Cerebellar cortex (tissue), 1 donor: ENCODE data around the gene SKIDA1.

Experiments used
- DNase-seq: peaks from one replicate; pipeline ENCODE4 v3.0.0-alpha.2; 2015; ENCODE audit warnings: low spot score

Gene SKIDA1

DNA sequence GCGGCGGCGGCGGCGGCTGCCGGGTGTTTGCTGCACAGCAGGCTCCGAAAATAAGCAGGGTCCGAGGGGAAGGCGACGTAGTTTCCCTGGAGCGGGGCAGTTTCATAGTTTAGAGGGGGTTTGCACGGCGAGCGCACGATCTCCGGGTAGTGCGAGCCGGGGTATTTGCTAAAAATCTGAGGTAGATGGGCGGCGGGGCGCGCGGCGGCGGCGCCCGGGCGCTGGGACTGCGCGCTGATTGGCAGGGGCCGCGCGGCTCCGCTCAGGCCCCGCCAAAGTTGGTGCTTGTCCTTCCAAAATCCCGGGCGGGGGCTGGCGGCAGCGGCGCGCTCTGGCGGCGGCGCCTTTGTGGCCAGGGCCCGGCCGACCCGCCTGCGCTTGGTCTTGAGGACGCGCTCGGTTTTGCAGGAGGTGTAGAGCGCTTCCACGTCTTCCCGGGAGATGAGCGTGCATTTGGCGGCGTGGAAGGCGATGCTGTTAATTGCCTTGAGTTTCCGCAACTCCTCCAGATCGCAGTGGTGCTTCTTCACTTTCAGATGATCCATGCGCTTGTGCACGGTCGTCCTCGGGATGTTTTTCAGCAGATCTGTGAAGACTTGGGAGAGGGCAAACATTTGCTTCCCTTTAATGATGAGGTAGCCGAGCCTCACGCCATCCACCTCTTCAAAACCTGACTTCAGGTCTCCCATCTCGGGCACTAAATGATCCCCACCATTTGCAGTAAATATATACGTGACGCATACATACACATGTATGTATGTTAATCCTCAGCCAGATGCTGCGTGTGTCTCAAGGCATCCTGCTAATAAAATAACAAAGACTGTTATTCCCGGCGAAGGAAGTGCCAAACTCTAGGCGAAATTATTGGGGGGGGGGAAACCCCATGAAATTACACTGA lies 8.1 kb downstream of the SKIDA1 start:
- DNase-seq, result peak; percentile 72

DNA sequence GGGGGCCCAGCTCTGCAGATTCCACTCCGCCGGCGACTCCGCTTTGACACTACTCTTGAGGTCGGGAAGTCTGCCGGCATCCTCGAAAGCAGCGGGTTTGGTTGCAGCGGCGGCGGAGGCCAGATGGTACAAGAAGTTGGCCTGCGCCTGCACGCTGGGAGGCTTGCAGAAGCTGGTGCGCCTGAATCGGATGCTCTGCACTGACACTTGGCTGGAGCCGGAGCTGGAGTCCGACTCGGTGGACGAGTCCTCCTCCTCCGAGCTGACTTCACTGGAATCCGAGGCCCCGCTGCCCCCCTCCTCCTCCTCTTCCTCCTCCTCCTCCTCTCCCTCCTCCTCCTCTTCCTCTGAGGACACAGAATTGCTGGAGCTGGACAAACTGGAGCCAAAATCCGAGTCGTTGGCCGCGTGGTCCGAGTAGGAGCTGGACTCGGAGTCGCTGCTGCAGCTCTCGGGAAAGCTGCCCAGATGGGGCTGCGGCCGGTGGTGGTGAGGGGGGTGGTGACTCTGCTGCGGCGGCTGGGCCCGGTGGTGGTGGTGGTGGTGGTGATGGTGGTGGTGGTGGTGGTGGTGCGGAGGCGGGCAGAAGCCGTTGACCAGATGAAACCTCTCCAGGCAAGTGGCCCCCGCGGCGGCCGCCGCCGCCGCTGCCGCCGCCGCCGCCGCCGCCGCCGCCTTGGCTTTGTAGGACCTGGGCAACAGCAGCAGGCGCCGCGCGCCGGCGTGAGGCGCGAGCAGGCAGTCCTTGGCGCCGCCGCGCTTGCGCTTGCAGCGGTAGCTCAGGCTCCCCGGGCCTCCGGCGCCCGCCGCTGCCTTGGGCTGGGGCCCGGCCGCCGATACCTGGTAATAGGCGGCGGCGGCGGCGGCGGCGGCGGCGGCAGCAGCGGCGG lies 9.0 kb downstream of the SKIDA1 start:
- peak; percentile 72 for DNase-seq

DNA sequence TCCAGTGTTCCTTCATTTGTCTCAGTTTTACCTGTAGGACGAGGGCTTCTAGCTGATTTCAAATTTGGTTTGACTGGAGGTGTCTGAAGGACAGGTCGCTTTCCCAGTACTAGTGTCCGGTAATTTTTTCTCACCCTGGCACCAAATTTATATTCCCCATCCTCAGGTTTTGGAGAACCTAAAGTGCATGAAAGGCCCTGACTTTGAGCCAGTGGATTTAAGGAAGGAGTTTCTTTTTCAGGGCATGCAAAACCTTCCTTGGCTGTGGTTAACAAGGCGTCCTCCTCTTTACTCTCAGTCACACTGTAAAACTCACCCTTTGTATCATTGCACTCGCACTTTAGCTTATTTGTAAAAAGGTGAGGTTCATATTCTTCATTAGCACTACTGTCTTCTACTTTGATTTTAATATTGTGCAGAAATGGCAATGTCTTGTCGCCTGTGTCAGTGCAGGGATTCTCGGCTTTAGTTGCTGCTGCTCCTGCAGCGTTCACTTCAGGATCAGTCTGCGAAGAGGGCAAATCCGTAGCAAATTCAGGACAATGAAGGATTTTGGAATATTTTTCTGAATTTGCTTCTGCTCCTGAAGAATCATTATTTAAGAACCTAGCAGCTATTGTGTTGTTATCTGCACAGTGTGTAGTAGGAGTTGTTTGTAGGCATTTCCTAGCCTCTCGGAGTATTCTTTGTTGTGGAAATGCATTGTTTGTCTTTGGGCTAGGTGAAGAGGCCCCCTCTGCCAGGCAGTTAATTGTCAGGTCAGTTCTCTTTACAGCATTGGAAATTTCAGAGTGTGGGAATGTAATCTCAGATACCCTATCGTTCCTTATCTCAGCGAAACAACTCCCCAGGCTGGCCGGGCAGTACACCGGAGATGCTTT lies 9.9 kb downstream of the SKIDA1 start:
- no peak for DNase-seq

DNA sequence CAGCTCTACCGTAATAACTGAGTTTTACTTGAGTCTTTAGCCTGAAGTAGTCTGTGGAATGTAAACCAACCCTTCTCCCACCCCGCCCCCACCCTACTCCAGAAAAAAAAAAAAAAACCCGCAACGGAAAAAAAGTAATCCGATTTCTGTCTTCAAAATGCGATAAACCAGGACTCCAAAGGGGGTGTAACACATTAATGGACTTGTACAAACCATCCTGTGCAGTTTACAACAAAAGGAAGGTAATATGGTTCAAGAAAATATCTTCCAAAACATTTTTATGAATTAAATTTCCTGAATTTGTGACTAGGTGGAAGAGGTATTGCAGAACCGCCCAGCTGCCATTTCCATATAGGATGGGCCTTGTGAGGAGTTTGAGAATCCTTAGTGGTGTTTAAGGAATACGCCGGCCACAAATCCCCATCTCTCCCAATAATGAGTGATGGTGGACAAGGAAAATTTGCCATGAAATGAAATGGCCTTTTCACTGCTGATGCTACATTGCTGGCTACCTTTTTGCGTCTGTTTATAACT lies 10.6 kb downstream of the SKIDA1 start:
- no peak for DNase-seq

DNA sequence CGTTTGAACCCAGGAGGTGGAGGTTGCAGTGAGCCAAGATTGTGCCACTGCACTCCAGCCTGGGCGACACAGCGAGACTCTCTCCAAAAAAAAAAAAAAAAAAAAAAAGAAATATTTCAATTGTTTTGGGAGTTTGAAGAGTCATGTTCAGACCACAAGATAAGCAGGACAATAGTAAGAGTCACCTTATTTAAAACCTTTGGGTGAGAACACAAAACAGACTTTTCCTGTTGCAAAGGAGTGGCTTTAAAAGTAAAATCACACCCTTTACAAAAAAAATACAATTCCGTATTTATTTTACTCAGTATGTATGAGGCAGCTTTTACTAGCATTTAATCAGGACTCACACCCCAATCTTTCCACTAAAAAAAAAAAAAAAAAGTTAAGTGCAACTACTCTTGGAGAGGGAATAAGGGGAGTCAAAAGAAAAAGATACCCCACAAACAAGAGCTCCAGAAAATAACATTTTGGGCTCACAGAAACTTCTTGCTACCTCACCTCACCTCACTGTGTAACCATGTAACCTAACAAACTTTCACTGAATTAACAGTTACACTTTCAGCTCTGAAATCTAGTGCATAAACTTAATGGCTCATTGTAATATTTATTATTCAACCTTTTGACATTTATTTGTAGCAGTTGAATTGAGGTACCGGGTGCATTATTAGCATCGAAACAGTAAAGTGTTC lies 11.2 kb downstream of the SKIDA1 start:
- DNase-seq, result no peak

DNA sequence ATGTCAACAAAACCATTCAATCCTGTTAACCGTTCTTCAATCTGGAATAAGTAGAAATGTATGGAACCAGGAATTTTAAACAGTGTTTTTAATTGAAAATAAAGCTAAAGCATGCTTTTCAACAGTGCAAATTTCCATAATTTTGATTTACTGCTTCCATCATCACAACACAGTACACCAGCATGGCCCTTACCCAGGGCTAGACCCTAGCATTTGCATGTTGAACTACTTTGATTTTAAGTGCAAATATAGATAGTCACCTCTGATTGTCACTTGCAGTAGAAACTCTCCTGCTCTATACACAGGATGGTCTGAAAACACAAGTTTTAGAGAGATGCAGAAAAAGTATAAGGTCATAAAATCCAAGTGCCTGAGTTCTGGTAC lies 12.1 kb downstream of the SKIDA1 start:
- DNase-seq, result no peak

DNA sequence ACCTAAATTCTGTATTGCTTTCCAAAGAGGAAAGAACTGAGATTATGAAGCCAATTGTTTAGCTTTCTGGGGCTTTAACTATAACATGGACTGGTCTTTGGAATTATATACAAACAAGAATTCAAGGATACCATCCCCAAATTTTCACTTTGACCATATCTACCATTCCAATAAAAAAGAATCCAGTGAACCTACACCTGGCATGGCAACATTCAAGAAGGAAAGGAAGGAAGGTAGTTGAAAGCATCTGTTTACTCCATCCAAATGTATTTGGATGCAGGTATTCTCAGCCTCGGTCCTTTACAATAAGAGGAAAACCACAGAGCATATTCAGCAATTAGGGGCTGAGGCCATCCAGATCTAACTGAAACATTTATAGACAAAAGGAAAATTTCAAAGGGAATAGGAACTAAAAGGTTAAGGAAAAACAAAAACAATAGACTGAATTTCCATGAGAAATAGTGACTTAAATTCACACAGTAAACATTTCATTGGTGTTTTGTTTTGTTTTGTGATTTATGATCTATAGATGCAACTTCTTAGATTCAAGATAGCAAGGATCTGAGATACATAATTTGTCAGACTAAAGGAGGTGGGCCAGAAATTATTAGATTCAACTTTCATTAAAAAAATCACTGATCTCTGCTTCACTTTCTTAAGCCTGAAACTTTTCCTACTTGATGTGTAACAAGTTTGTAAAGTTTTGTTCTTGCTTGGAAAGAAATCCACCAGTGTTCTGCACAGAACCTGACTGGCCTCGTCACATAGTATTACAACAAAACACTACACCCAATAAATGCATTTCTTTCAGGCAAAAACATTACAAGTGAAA lies 12.7 kb downstream of the SKIDA1 start:
- no peak for DNase-seq

DNA sequence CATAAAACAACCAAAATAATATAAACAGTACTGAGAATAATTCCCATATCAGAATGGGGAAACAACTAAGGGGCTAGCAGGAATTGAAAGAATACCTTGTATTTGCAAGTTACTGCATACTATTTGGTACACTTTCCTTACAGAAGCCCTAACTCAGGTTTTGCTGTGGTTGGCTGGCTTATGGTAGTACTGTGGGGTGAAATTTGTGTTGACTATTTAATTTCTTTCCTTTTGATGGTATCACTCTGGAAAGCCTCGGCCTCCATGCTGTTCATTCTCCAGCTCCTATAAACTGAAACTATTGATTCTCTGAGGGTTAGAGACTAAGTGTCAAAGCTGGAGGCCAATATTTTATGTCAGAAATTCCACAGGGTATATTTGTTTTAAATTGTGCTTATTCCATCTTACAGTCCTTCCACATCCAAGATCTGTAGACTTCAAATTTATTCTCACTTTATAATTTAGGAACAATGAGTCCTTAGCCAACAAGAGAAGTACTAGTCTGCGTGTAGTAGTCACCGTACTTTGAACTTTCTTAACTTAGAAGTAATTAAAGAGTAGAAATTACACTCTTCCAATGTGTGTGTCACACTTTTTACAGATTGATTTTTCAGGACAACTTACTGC lies 13.4 kb downstream of the SKIDA1 start:
- DNase-seq, result no peak

DNA sequence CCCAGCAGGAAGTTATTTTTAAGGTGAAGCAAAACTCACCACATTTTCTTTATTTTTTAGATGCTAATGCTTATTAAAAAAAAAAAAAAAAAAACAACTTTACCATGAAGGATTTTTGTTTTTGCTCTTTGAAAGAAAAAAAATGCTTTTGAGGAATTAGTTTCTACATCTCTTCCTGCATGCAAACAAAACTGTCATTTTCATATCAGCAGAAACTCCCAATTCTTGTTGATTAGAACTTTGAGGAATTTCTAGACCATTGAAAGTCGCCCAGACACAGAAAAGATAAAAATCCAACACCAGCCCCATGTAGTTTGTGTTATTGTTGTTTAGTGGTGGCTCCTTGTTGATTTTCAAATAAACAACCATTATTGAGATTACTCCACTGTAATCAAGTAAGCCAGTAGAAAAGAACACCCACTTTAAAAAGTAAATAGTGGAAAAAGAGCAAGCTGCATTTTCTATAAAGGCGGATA lies 14.3 kb downstream of the SKIDA1 start:
- no peak for DNase-seq

DNA sequence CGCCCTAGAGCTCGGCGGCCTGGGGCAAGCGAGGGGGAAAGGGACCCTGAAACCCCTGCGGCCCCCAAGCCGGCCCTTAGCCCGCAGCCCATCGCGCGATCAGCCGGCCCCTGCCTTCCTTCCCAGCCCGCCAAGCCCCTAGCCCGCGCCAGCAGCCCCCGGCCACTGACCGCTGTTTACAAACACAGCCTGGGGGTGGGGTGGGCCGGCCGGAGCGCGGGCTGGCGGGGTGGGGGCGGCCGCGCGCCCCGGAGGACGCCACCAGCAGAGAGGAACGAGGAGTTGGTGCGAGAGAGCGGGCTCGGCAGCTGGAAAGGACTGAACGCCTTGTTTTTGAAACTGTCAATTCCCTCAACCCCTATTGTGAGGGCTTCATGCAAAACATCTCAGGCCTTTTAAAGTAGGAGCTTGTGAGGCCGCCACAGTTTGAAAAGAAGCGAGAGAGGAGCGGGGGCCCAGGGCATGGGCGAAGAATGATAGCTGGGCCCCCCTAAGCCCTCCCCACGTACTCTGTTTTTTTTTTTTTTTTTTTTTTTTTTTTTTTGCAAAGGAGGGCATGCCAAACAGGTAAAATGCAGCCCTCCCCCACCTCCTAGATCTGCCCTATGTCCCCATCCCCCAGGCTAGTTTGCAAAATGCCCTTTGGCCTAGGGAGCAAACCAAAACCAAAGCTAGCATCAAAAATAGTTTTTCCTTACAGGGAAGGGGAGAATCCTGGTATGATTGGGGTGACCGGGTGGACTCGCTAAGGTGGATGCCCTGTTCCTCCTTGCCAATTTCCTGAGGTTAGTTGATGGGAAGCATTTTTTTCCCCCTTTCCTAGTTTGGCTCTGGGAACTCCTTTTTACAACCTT lies 15.0 kb downstream of the SKIDA1 start:
- peak; percentile 56 for DNase-seq

DNA sequence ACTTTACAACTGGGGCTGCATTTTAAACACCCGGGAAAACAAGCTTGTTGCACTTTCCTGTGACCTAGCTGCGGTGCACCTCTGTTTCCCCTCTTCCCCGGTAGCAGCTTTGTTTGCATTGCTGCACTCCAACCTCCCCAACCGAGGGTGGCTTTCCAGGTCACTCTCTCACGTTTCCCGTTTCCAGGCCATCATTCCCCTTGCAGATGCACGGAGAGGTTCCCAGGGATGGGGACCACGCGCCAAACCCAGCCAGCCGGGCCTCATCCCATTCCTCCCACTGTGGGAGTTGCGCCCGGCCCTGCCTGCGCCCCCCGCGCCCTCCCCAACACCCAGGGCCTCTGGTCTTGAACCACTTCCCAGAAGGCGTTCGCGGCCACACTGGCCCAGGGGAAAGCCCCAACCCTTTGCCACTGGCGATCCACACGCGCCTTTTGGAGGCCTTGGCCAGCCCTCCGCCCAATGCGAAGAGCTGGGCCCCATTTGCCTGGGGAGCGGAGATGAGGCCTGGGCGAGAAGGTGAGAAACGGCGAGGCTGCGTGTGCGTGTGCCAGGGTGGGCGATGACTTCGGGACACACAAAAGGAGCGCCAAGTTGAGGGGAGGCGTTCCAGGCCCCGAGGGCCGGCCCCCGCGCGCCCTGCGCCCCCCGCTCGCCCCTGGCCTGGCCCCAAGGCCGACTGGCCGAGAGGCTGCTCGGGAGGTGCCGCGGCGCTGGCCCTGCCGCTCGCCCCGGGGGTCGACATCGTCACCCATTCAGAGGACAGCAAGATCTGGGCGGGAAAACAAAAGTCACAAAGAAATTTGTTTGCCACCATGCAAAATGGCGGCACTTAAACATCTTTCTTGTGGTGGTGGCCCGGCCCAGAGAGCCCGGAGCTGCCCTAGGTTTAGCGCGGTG lies 15.9 kb downstream of the SKIDA1 start:
- DNase-seq, result peak; percentile 60

DNA sequence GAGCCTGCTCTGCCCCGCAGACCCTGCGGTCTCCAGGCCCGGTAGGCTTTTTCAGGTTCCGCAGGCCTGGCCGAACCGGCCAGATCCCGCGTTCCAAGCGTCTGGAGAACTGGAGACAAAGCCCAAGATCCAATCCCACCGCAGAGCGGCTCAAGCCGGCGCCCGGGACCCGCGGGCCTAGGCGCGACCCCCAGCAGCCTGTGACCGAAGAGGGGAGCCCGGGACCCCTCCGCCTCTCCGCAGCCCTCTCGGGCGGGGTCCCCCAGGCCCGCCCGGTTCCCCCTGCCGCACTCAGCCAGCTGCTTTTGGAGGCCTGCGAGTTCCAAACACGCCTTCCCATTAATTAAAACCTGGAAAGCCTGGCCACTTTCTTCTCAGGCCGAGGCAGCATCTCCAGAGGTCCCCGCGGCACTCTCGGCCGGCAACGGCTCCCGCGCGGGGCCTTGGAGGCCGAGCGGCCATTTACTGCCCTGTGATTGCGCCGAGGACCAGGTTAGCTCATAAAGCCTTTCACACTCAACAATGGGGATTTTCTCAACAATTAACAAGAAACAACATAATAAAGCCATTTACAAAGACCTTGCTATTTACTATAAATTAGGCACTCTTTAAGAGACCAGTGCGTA lies 16.7 kb downstream of the SKIDA1 start:
- peak; percentile 44 for DNase-seq

DNA sequence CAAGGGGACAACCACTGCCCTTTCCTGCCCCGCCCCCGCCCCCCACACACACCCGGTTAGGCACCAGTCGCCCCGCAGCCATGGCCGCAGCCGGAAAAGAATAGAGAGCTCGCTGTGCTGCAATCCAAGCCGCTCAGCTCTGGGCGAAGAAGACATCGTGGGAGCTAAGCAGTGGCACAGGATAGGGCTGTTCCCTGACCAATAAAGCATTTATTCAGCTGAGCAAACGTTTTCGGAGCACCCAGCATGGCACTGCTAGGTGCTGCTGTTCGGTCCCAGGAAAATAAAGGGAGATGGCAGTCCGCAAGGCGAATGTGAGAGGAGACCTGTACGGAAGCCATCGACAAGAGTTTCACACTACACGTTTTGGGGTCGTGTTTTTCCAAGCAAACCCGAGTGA lies 18.3 kb downstream of the SKIDA1 start:
- DNase-seq, result no peak

DNA sequence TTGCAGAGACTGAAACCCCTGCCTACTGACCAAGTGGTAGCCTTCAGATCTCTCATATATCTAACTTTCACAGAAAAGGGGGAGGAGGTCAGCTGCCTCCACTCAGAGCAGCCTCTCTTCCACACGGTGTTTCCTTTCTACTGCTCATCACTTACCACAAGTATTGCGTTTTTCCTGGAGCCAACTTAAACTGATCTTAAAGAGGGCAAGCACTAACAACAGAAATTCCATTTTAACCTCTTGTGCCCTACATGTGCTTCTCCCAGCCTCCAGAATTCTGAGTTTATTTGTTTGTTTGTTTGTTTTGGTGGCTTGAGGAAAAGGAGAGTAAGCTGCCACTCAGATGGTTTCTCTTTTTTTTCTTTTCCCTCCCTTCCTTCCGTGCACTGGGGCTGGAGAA lies 19.1 kb downstream of the SKIDA1 start:
- DNase-seq, result no peak

DNA sequence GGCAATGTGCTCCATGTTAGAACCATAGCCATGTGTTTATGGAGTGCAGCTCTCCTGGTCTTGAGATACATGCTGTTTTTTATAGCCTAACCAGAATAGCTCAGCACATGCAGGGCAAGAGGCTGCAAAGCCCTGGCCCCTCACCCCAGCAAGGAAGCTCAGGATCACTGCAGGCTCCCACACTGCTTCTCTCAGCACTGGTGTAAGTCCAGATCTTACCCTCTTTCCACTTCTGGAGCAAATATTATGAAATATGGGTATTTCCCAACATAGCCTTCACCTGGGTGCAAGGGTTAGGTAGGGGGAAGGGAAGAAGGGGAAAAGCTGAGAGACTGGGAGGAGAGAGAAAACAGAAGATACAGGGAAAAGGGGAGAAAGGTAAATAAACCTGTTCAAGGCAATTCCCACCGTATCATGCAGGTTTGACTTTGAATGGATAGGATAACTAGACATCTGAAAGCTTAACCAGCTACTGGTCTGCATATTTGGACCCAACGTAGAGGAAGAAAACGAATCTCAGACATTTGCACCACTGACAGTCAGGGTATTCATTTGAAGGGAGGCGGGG lies 19.7 kb downstream of the SKIDA1 start:
- DNase-seq, result no peak

DNA sequence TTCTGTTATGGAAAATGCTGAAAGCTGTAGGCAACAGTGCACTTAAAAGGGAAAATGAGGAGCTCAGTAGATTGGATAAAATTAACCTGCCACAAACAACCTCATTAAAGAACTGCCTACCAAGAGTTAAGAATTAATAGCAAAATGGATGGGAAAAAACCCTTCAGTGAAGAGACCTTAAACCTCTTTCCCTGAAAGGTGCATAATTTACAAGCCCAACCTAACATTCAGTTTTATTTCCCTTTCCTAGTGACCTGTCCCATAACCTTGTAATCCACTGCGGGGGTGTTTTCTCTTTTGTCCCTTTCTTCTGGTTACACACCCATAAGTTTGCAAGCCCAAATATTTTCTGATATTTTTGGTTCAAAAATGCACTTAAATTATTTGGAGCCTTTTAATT lies 21.9 kb downstream of the SKIDA1 start:
- DNase-seq, result no peak

DNA sequence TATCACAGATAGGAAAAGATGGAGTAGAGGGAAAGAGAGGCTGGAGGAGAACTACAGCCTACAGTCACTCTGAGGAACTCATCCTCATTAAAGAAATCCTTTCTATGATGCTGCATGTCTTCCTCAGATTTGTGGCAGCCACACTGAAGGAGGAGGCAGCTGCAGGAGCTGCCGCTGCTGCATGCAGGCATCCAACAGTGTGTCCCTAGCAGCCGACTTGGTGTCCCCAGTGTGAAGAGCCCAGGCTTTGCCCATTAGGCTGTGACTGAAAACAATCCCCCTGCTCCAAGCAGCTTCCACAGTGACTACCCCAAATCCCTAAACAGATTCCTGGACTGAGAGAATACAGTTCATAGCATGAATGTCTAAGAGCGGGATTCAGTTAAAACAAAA lies 23.1 kb downstream of the SKIDA1 start:
- no peak for DNase-seq
